T-helper 2 cell (primary cell): ENCODE results near the gene RAB31.

Experiments
- DNase-seq, 5 experiments: peaks; one replicate each; pipeline versions ENCODE4 v3.0.0 to v3.0.0-alpha.2; 2012 to 2022

RAB31 gene

GRCh38 chr18:9823805-9824473, 115.8 kb downstream of the RAB31 start:
- DNase-seq, result no peak

GRCh38 chr18:9824474-9824832, 116.4 kb downstream of the RAB31 start:
- no peak for DNase-seq

GRCh38 chr18:9824952-9825371, 116.9 kb downstream of the RAB31 start:
- DNase-seq, result no peak

- DNase-seq, result no peak
Observed at GRCh38 chr18:9825571-9826073, 117.5 kb downstream of the RAB31 start.

GRCh38 chr18:9826685-9827084, 118.6 kb downstream of the RAB31 start:
- DNase-seq, result no peak

GRCh38 chr18:9827211-9827792, 119.2 kb downstream of the RAB31 start:
- DNase-seq, result no peak

GRCh38 chr18:9827793-9828505, 119.8 kb downstream of the RAB31 start:
- DNase-seq, result no peak

- no peak for DNase-seq
Observed at GRCh38 chr18:9828506-9829396, 120.7 kb downstream of the RAB31 start.

GRCh38 chr18:9829397-9829712, 121.3 kb downstream of the RAB31 start:
- DNase-seq, result no peak

GRCh38 chr18:9831036-9831722, 123.1 kb downstream of the RAB31 start:
- DNase-seq, result no peak

GRCh38 chr18:9831723-9832199, 123.7 kb downstream of the RAB31 start:
- DNase-seq, result no peak

- no peak for DNase-seq
Observed at GRCh38 chr18:9832871-9833270, 124.8 kb downstream of the RAB31 start.

GRCh38 chr18:9834551-9834950, 126.5 kb downstream of the RAB31 start:
- no peak for DNase-seq

- no peak for DNase-seq
Observed at GRCh38 chr18:9835113-9835755, 127.1 kb downstream of the RAB31 start.

GRCh38 chr18:9835825-9836224, 127.7 kb downstream of the RAB31 start:
- no peak for DNase-seq

- no peak for DNase-seq
Observed at GRCh38 chr18:9838144-9838877, 130.2 kb downstream of the RAB31 start.

GRCh38 chr18:9839211-9839610, 131.1 kb downstream of the RAB31 start:
- no peak for DNase-seq

GRCh38 chr18:9839853-9840252, 131.8 kb downstream of the RAB31 start:
- DNase-seq, result no peak

GRCh38 chr18:9841752-9842151, 133.7 kb downstream of the RAB31 start:
- DNase-seq, result no peak

GRCh38 chr18:9842448-9842847, 134.3 kb downstream of the RAB31 start:
- DNase-seq, result no peak

- DNase-seq, result no peak
Observed at GRCh38 chr18:9845256-9845655, 137.2 kb downstream of the RAB31 start.
